Fibroblast of skin of right quadriceps (primary cell): ENCODE measurements around the gene NPFF.

Source experiments
- DNase-seq: peaks from one replicate; pipeline ENCODE4 v3.0.0-alpha.2; 2013

NPFF gene

DNA sequence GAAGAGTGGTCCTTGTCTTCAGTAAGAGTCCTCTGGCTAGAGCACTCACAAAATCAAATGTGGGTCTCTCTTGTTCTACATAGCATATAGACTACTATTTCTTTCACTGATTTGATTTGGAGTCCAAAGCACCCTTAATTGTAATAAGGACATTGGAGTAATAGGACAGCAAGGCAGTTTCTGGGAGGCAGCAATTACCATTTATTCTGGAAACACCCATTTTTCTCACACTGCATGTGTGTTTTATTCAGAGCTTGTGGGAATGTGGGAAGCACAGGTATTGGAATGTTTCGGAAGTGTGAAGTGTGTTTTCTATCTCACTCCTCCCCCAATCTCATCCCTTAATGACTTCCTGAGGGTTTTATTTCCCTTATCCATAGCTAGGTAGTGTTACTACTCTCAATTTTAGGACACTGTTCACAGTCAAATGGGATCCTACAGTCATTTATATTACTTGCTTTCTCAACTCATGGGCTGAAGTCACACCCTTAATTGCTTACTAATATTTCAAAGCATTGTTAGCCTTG is 35.2 kb downstream of the NPFF start:
- DNase-seq: no peak

DNA sequence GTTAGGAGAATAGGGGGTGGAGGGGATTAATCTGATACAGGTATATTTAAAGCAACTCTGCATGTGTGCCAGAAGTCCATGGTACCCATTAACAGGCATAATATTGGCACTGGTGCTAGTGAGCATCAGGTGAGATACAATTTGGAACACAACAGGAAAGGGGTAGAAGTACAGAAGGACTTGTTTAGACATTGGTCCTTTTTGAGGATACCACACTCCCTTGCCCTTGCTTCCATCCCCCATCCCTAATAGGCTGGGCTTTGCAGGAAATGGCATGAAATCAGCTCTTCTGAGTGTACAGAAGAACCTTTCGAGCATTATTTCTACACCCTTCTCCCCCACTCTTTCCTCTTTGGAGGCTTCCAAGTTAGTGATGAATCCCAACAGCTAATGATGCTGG is 39.0 kb downstream of the NPFF start:
- DNase-seq: no peak

DNA sequence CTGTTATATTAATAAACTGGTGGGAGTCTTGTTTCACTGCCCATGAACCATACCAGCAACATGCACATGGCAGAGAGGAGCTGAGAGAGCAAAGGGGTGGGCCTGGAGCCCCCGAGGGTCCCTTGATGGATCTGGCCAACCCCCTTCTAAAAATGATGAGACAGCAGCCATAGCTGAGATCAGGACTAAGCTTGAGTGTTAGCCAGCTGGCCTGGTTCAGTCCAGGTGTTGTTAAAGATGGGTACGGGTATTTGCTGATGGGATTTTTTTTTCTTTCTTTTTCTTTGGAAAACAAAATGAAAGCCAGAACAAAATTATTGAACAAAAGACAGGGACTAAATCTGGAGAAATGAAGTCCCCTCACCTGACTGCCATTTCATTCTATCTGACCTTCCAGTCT is 39.4 kb downstream of the NPFF start:
- no peak for DNase-seq

DNA sequence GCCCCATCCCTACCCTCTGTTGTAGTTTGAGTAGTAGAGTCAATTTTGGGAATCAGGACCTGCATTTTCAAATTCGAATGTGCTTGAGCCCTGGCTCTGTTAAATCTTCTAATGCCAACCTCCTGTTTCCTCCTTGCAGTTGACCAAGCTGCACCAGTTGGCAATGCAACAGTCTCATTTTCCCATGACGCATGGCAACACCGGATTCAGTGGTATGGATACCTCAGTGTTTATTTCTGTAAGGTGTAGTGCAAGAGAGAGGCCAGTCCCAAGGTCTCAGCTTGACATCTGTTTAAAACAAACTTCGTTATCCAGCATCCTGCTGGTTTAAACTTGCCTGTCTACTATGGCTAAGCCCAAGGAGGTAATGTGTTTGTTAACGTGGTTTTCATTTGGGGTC is 40.2 kb downstream of the NPFF start:
- DNase-seq: no peak

DNA sequence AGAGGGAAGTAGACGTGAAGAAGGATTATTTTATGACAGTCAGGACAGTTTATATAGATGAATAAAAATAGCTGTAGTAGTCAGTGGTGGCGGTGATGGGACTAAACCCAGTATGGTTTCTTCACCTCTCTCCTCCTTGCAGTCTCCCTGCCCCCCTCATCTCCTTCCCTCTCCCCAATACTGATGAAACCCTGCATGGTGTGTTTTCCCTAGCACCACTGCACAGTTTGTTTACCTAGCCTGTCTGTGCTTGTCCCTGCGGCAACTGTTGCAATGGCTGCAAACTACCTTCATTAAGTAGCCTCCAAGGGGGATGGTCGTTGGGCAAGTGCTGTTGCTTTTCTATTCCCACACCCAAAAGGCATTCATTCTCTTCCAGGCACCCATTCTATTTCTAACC is 40.6 kb downstream of the NPFF start:
- no peak for DNase-seq

DNA sequence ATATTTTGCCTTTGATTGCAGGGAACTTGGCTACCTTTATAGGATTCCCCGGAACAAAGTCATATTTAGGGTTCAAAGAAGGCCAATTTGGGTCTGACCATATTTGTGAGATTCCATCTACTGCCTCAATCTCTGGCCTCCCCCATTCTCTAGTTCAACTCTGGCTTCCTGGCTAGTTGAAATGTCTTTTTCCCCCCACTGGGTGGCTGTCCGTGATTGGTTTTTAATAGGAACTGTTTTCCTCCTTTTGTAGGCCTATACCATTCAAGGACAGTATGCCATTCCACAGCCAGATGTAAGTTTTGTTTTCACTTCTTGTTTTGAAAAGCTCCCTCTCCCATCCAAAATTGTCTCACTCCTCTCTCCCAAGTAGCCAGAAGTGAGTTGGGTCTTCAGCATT is 41.6 kb downstream of the NPFF start:
- no peak for DNase-seq

DNA sequence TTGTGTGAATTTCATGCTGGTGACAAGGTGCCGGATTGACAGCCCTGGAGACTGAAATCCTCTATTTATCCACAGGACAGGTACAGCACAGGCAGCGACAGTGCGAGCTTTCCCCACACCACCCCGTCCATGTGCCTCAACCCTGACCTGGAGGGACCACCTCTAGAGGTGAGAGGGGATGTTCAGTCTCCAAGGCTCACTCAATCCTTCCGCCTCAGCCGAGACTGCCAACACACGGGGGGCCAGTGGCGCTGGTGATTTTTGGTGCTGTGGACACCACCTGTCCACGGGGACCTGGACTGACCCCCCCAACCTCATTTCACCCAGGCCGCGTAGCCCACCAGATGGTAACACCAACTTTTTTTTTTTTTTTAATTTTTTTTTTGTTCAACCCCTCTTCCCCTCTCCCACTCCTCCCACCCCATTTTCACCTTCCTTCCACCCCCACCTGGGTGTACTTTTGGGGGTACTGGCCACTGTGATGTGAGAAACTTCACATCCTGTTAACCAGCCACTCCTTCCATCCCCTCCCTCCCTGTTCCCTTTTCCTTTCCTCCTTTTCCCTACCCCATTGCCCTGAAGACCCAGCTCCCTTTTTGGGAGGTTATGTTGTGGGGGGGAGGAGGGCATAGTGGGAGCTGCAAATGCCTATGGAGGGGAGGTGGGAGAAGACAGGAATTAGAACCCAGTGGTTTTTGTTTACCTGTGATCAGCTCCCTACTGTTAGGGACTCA is 42.4 kb downstream of the NPFF start:
- DNase-seq: no peak

DNA sequence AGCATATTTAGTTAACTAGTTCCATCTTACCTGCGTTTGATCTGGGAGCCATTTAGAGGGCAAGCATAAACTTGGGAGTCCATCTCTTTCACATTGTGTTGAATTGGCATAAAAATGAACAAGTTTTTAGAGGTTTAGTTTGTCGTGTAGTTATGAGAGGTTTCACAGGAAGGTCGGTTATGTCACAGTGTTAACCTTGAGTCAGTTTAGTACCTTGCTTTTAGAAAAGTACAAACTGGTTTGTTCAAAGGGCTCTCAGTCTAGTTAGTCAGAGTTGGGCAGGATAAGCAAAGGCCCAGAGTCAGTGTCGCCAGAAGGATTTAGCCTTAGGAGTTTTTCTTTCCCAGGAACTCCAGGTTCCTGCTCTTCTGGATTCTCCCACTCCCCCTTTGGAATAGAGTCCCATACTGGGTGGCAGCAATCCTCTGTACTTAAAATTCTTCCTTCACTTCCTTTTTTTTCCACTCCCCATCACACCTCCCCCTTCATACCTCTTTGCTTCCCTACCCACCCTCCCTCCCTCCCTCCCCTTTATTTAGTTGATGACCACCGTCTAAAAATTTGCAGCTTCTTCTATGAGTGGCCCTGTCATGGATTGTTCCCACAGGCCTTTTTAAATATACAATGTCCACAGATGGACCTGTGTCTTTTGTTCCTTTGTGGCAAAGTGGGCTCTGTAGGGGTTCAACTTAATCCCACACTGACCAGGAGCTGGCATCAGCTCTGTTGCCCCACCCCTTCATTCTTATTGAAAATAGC is 43.3 kb downstream of the NPFF start:
- no peak for DNase-seq

DNA sequence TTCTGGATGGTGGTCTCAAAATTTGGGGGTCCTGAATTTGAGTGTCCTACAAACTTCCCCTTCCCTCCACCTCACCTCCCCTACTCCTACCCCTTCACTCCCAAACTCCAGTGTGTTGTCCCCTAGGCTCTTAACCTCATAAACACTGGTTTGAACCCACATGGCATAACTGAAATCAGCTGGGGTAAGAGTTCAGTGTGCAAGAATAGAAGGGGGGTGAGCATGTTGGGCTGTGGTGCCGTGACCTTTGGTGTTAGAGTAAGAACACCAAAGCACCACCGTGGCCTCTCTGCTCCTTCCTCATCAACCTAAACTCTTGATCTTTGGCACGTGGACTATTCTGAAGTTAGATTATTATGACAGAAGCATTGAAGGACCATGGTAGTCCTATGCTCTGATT is 44.3 kb downstream of the NPFF start:
- no peak for DNase-seq

DNA sequence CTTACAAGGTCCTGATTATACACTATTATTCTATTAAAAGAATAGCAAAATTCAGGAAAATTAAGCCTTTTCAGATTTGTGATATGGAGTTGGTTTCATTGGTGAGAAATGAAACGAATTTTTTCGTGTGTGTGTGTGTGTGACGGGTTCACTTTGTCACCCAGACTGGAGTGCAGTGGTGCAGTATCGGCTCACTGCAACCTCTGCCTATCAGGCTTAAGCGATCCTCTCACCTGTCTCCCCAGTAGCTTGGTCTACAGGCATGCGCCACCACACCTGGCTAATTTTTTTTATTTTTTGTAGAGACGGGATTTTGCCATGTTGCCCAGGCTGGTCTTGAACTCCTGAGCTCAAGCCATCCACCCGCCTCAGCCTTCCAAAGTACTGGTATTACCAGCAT is 45.7 kb downstream of the NPFF start:
- no peak for DNase-seq

DNA sequence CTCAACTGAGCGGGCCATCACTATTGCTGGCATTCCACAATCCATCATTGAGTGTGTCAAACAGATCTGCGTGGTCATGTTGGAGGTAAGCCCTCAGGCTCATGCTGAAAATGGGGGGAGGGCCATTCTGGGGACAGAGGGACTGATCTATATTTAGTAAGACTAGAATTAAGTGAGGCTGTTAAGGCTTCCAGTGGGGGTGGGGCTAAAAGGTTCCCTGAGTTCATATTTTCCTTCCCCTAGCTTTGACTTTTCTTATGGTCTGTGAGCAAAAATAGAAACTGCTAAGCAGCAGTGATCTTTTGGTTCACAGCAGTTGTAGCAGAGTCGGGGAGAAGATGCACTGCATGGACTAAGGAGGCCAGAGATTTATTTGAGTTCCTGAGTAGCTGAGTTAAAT is 46.2 kb downstream of the NPFF start:
- DNase-seq: no peak

DNA sequence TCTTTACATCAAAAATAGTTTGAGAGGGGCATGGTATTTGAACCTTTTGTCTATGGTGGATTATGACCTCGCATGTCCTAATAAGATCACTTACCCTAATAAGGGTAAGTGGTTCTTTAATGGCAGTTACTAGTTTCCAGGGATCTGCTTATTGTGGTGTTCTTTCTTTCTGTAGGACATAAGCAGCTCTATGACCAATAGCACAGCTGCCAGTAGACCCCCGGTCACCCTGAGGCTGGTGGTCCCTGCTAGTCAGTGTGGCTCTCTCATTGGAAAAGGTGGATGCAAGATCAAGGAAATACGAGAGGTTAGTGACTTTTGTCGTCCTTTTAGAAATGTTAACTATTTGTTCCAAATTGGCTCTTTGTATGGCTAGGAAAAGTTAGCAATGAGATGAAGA is 48.2 kb downstream of the NPFF start:
- DNase-seq: no peak
